Measurements from ENCODE around the gene RTP1.

The RTP1 gene

DNA sequence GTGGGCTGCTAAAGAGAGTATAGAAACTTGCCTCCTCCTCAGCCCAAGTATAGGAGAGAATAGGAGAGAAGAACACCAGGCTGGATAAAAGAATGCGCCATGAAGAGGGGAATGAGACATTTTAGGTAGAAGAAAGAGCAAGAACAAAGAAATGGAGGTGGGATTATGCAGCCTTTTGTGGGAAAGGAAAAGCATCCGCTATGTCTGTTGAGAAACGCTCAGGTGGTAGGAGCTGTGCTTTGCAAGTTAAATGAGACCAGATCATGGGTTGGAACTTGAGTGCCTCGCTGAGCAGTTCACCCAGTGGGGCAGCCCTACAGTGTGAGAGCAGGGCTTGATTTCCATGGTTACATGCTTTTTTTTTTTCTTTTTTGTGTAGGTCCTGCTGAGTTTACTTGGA lies 11.5 kb upstream of the RTP1 start:
- H3K27ac ChIP-seq = no peak overlapping the region
- TF ChIP-seq ZFX (IDR thresholded peaks at IDR 0.05; ENCODE audit: borderline replicate concordance) = no peak
- TF ChIP-seq, protein P1, sequence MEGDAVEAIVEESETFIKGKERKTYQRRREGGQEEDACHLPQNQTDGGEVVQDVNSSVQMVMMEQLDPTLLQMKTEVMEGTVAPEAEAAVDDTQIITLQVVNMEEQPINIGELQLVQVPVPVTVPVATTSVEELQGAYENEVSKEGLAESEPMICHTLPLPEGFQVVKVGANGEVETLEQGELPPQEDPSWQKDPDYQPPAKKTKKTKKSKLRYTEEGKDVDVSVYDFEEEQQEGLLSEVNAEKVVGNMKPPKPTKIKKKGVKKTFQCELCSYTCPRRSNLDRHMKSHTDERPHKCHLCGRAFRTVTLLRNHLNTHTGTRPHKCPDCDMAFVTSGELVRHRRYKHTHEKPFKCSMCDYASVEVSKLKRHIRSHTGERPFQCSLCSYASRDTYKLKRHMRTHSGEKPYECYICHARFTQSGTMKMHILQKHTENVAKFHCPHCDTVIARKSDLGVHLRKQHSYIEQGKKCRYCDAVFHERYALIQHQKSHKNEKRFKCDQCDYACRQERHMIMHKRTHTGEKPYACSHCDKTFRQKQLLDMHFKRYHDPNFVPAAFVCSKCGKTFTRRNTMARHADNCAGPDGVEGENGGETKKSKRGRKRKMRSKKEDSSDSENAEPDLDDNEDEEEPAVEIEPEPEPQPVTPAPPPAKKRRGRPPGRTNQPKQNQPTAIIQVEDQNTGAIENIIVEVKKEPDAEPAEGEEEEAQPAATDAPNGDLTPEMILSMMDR (IDR thresholded peaks at IDR 0.05) = no peak

DNA sequence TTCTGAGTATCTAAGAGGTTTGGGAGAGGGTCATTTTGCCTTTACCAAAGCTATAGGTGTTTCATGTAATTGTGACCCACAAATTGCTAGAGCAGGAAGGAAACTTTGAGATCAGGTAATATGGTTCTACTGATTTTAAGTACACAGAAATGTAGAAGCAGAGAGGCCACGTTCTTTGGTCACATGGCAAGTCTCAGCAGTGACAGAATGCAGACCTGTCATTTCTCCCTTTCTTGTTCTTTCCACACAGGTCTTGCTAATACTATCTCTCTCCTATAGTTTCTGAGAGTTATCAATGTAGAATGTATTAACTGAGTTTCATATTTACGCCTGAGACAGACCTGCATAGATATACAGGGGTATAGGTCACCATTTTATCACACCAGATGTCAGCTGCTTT lies 10.9 kb upstream of the RTP1 start:
- no peak for TF ChIP-seq ZFX (IDR thresholded peaks at IDR 0.05; ENCODE audit: borderline replicate concordance)
- TF ChIP-seq, protein P1 (IDR thresholded peaks at IDR 0.05) = no peak
- no peak overlapping the region for H3K27ac ChIP-seq

- no peak for TF ChIP-seq ZFX (IDR thresholded peaks at IDR 0.05; ENCODE audit: borderline replicate concordance)
- TF ChIP-seq, protein P1 (IDR thresholded peaks at IDR 0.05) = no peak
- H3K27ac ChIP-seq = no peak overlapping the region
These were observed 10.4 kb upstream of the RTP1 start for GRCh38 chr3:187186801-187187421.

- no peak overlapping the region for H3K27ac ChIP-seq
- TF ChIP-seq ZFX (IDR thresholded peaks at IDR 0.05; ENCODE audit: borderline replicate concordance) = no peak
- TF ChIP-seq, protein P1 (IDR thresholded peaks at IDR 0.05) = no peak
These were observed 8.4 kb upstream of the RTP1 start for GRCh38 chr3:187188931-187189330.

- H3K27ac ChIP-seq = no peak overlapping the region
- TF ChIP-seq ZFX (IDR thresholded peaks at IDR 0.05; ENCODE audit: borderline replicate concordance) = no peak
- TF ChIP-seq, protein P1 (IDR thresholded peaks at IDR 0.05) = no peak
These were observed 6.0 kb upstream of the RTP1 start for GRCh38 chr3:187191271-187191670.

DNA sequence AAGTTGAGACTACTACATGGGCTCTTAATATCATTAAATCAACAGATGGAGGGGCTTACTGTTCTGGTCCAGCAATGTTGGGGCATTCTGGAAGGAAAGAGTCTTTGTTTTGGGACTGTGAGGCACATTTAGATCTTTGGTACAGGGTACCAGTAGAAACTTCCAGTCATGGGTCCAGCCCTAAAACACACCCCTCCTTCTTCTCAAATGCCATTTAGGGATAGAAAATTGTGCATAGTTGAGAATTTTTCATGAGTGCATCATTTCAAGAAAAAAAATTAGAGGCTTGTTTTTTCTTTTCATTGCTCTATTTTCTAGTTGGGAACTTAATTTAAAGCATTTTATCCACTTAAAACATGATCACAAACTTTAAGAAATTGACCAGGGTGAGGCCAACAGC lies 4.1 kb upstream of the RTP1 start:
- TF ChIP-seq ZFX (IDR thresholded peaks at IDR 0.05; ENCODE audit: borderline replicate concordance) = no peak
- TF ChIP-seq, protein P1 (IDR thresholded peaks at IDR 0.05) = no peak
- H3K27ac ChIP-seq = no peak overlapping the region

- TF ChIP-seq, protein P1 (IDR thresholded peaks at IDR 0.05) = no peak
- no peak for TF ChIP-seq ZFX (IDR thresholded peaks at IDR 0.05; ENCODE audit: borderline replicate concordance)
- no peak overlapping the region for H3K27ac ChIP-seq
These were observed 532 bp upstream of the RTP1 start for GRCh38 chr3:187196573-187197334.
